H7 (cell line): ENCODE results near the gene PLAAT5. TPM values are rescaled to one million over a fixed set of nuclear protein-coding genes. Genes with fewer than 3 reads are reported as not detected.

Experiments used
- DNase-seq: peaks from one replicate; pipeline ENCODE4 v3.0.0; 2012
- H3K27me3 ChIP-seq: 2 replicates; pipeline ENCODE4 v1.6.0; 2011; ENCODE audit warnings: mild to moderate bottlenecking, low read length; ENCODE audit not compliant: control insufficient read depth, insufficient read depth
- H3K36me3 ChIP-seq: replicated peaks from 2 replicates; pipeline ENCODE4 v1.5.1; 2011; ENCODE audit warnings: low read length; ENCODE audit not compliant: control insufficient read depth, insufficient read depth
- H3K4me3 ChIP-seq: 2 replicates; pipeline ENCODE4 v1.5.1; 2011; ENCODE audit warnings: low read depth, mild to moderate bottlenecking, control low read depth, low read length, moderate library complexity; ENCODE audit not compliant: insufficient read depth
- total RNA-seq: library from RNA; depleted of rRNA; stranded (reverse); fragments of >200 nt; shearing (Covaris generic); gene quantifications from 2 replicates; pipeline ENCODE4 v1.2.3, GENCODE V29; 2014; rRNA removed

The PLAAT5 gene
- total RNA-seq, 1 experiment from 2014 or later = 30.0 TPM

GRCh38 chr11:63417174-63417852 is 73.7 kb downstream of the PLAAT5 start:
- no peak for DNase-seq

More at GRCh38 chr11:63417174-63417852, 73.7 kb downstream of the PLAAT5 start:
- no peak overlapping the region for H3K4me3 ChIP-seq
- no peaks in the 10 kb centered on the region for H3K36me3 ChIP-seq
- no peaks in the 10 kb centered on the region for H3K27me3 ChIP-seq

Other genes with a start within 250 kb of the PLAAT5 start
- 0.18 TPM in 1 of 2 replicates, not detected in the other for gene SLC22A25, start 247.6 kb downstream of the PLAAT5 start, total RNA-seq
- not detected in 2 replicates for gene SLC22A9, start 121.4 kb downstream of the PLAAT5 start, total RNA-seq
- 6.8 and 16.6 TPM in 2 replicates for gene LGALS12, start 14.9 kb upstream of the PLAAT5 start, total RNA-seq
- 1.1 and 4.1 TPM in 2 replicates for gene PLAAT4, start 45.6 kb upstream of the PLAAT5 start, total RNA-seq
- gene PLAAT2, start 72.2 kb upstream of the PLAAT5 start, total RNA-seq = not detected in 2 replicates
- gene PLAAT3, start 123.3 kb upstream of the PLAAT5 start, total RNA-seq = 81.5 and 117 TPM in 2 replicates
- gene ATL3, start 180.2 kb upstream of the PLAAT5 start, total RNA-seq = 19.3 and 29.6 TPM in 2 replicates
- gene RTN3, start 190.3 kb upstream of the PLAAT5 start, total RNA-seq = 109 and 142 TPM in 2 replicates